ENCODE results near the gene AICDA. TPM values are rescaled to one million over a fixed set of nuclear protein-coding genes. Genes with fewer than 3 reads are reported as not detected.
"Not testable (repeated sequence)": the region's sequence is repeated elsewhere in the genome, so short reads cannot be mapped to it uniquely, and the experiment has no call there.

AICDA gene
- total RNA-seq, 6 experiments from 2014 or later = not detected

DNA sequence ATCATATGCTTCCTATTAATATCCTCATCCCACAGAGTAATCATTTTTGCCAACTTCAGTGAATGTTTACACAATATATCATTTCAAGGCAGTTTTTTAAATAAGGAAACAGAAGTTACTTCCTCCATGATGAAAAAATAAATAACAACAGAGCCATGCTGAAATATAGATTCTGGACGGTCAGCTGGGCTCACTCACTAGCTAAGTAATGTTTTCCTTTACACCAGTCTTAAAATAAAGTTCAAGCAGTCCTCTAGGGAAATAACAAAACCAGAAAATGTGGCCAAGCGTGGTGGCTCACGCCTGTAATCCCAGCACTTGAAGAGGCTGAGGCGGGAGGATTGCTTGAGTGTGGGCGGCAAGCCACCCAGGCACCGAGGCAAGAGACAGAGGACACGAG, 28.7 kb downstream of the AICDA start:
- no peaks in the 10 kb centered on the region for H3K4me1 Mint-ChIP-seq (ENCODE audit: low read depth)
- H3K9me3 Mint-ChIP-seq = peaks cover 8% of the 10 kb centered on the region; the same call in 1 of the 2 replicates
- H3K36me3 Mint-ChIP-seq (ENCODE audit: low read depth) = no peaks in the 10 kb centered on the region
- H3K27ac Mint-ChIP-seq = no peak overlapping the region
- peaks cover 4% of the 10 kb centered on the region for H3K27me3 Mint-ChIP-seq (ENCODE audit: insufficient read depth)
- H3K4me3 Mint-ChIP-seq = no peak overlapping the region
- no peak for TF ChIP-seq CTCF (IDR thresholded peaks at IDR 0.05)
- no peak for DNase-seq

DNA sequence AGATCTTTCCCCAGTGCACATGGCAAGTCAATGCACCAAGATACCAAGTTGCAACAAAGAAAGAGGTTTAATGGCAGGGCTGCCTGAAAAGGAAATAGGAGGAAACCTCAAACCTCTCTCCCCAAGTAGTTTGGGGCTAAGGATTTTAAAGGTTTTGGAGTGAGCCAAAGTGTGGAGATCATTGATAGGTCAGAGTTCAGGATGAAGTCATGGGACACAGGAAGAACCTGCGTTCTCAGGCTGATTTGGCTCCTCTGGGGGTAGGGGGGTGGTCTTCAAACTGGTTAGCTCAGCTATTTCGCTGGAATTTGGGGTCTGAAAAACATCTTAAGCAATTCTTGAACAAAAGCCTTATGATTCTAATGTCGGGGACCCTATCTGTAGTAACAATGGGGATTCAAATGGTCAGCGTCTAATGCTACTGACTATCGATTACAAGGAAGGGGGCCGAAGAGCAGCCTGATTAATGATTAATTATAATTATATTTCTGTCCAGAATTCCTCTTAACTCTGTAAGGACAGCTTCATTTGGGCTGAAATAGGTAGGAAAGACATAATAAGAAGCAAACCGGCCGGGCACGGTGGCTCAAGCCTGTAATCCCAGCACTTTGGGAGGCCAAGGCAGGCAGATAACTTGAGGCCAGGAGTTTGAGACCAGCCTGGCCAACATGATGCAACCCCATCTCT, 31.4 kb downstream of the AICDA start:
- H3K27ac Mint-ChIP-seq = no peak overlapping the region
- H3K4me1 Mint-ChIP-seq (ENCODE audit: low read depth) = no peaks in the 10 kb centered on the region
- H3K27me3 Mint-ChIP-seq (ENCODE audit: insufficient read depth) = peaks cover 2% of the 10 kb centered on the region
- no peaks in the 10 kb centered on the region for H3K36me3 Mint-ChIP-seq (ENCODE audit: low read depth)
- H3K9me3 Mint-ChIP-seq = peaks cover 4% of the 10 kb centered on the region; the same call in 1 of the 2 replicates
- no peak overlapping the region for H3K4me3 Mint-ChIP-seq
- TF ChIP-seq CTCF (IDR thresholded peaks at IDR 0.05) = no peak
- no peak for DNase-seq

- H3K9me3 Mint-ChIP-seq = no peaks in the 10 kb centered on the region; the same call in 1 of the 2 replicates
- H3K4me1 Mint-ChIP-seq (ENCODE audit: low read depth) = no peaks in the 10 kb centered on the region
- DNase-seq = no peak
- peaks cover 2% of the 10 kb centered on the region for H3K27me3 Mint-ChIP-seq (ENCODE audit: insufficient read depth)
- no peak overlapping the region for H3K27ac Mint-ChIP-seq
- no peak for TF ChIP-seq CTCF (IDR thresholded peaks at IDR 0.05)
- H3K4me3 Mint-ChIP-seq = no peak overlapping the region
- H3K36me3 Mint-ChIP-seq (ENCODE audit: low read depth) = no peaks in the 10 kb centered on the region
These were observed 34.8 kb downstream of the AICDA start for GRCh38 chr12:8577879-8578278.

- Mint-ChIP-seq H3K4me1 (ENCODE audit: low read depth) (no peaks in the 10 kb centered on the region), H3K4me3 (no peak overlapping the region), H3K36me3 (ENCODE audit: low read depth) (no peaks in the 10 kb centered on the region), H3K27me3 (ENCODE audit: insufficient read depth) (peaks cover 2% of the 10 kb centered on the region), H3K27ac (no peak overlapping the region), H3K9me3 (no peaks in the 10 kb centered on the region; the same call in 1 of the 2 replicates)
- no peak for DNase-seq
- no peak for TF ChIP-seq CTCF (IDR thresholded peaks at IDR 0.05)
These were observed 40.2 kb downstream of the AICDA start for GRCh38 chr12:8572507-8572906.

DNA sequence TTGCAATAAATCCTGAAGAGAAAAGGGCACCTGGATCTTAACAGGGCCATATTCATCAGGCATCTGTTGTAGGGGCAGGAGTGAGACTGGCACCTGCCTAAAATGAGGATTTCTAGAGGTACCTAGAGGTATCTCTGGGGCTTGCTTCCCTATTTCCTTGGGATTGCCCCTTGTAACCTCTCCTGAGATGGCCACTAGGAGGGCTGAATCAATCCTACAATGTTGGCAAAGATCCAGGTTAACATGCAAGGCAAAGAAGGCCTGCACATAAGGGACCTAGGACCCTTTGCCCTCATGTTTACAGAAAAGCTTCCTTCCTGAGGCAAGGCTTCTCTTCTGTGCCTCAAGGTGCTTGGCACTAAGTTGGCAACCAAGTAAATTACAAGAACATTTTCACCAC, 46.1 kb downstream of the AICDA start:
- Mint-ChIP-seq H3K4me3 (no peak overlapping the region), H3K36me3 (ENCODE audit: low read depth) (no peaks in the 10 kb centered on the region), H3K27me3 (ENCODE audit: insufficient read depth) (peaks cover 2% of the 10 kb centered on the region), H3K9me3 (peaks cover 6% of the 10 kb centered on the region; the same call in 1 of the 2 replicates), H3K4me1 (ENCODE audit: low read depth) (no peaks in the 10 kb centered on the region), H3K27ac (no peak overlapping the region)
- no peak for TF ChIP-seq CTCF (IDR thresholded peaks at IDR 0.05)
- no peak for DNase-seq

- DNase-seq; H3K27ac Mint-ChIP-seq; H3K9me3 Mint-ChIP-seq; H3K27me3 Mint-ChIP-seq (ENCODE audit: insufficient read depth); H3K4me1 Mint-ChIP-seq (ENCODE audit: low read depth); H3K36me3 Mint-ChIP-seq (ENCODE audit: low read depth); H3K4me3 Mint-ChIP-seq: not testable (repeated sequence)
These were observed 46.6 kb downstream of the AICDA start for GRCh38 chr12:8566052-8566451.

Measured in HFFc6 (cell line).